ENCODE measurements around the gene WNK2.

WNK2 gene

DNA sequence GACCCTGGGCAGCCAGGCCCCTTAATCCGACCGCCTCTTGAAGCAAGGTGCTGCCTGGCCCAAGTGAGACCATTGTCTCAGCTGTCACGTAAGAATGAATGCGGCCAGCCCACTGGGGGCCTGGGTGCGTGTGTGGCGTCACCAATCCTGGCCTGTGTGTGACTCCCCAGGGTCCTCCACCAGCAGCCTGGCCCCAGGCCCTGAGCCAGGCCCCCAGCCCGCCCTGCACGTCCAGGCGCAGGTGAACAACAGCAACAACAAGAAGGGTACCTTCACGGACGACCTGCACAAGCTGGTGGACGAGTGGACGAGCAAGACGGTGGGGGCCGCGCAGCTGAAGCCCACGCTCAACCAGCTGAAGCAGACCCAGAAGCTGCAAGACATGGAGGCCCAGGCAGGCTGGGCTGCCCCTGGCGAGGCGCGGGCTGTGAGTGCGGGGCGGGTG is 124.2 kb downstream of the WNK2 start (continued):
- no peak for TF ChIP-seq AEBP2 (tag by site-specific recombination; IDR thresholded peaks at IDR 0.05; ENCODE audit: borderline replicate concordance)
- TF ChIP-seq, protein P1, sequence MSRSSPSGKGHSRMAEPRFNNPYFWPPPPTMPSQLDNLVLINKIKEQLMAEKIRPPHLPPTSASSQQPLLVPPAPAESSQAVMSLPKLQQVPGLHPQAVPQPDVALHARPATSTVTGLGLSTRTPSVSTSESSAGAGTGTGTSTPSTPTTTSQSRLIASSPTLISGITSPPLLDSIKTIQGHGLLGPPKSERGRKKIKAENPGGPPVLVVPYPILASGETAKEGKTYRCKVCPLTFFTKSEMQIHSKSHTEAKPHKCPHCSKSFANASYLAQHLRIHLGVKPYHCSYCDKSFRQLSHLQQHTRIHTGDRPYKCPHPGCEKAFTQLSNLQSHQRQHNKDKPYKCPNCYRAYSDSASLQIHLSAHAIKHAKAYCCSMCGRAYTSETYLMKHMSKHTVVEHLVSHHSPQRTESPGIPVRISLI (tag by site-specific recombination; IDR thresholded peaks at IDR 0.05), result no peak
- TF ChIP-seq ZNF514 (tag by site-specific recombination; IDR thresholded peaks at IDR 0.05), result no peak
- TF ChIP-seq ZNF621 (tag by site-specific recombination; IDR thresholded peaks at IDR 0.05), result no peak
- no peak for TF ChIP-seq ZNF473 (tag by site-specific recombination; IDR thresholded peaks at IDR 0.05)
- TF ChIP-seq ZNF629 (tag by site-specific recombination; IDR thresholded peaks at IDR 0.05), result no peak

DNA sequence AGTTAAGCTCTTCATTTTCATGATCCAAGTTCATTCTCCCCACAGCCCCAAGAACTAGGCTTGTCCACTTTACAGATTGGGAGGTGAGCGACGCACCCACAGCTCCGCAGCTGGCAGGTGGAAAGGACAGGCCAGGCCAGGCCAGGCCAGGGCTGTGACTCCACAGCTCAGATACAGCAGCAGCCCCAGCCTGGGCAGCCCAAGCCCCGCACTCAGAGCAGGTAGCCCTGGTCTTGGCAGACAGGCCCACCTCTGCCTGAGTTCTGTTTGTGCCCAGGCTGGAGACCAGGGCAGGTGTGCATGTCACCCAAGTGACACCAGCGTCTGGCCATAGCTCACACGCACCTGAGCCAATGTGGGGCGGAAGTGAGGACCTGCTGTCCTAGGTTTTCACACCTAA is 124.7 kb downstream of the WNK2 start:
- ChIA-PET CTCF (interaction anchor here (2.5 kb wide), 1 partner anchor 154 kb away, joined by 6 read pairs; no protein-coding TSS in a partner anchor), POLR2A (no interaction called here)
- H3K9me3 ChIP-seq (ENCODE audit: control insufficient read depth, insufficient read depth, low read depth, low read length), result no peaks in the 10 kb centered on the region
- H3K27ac ChIP-seq (ENCODE audit: extremely low read depth, low read depth, low read length), result no peak overlapping the region
- no peak overlapping the region for H3K4me3 ChIP-seq (ENCODE audit: low read depth, low read length)
- no peaks in the 10 kb centered on the region for H3K36me3 ChIP-seq (ENCODE audit: control insufficient read depth in 2 of 2, insufficient read depth in 1 of 2, low read length in 2 of 2)
- peaks cover 4% of the 10 kb centered on the region; the same call in 1 of the 2 replicates for H3K4me1 ChIP-seq (ENCODE audit: control insufficient read depth, insufficient read depth, low read length)
- TF ChIP-seq IKZF3 (tag by site-specific recombination; IDR thresholded peaks at IDR 0.05), result no peak
- TF ChIP-seq KLF1 (tag by site-specific recombination; IDR thresholded peaks at IDR 0.05), result no peak
- TF ChIP-seq ZNF585B (tag by site-specific recombination; IDR thresholded peaks at IDR 0.05), result no peak
- TF ChIP-seq ZNF146 (tag by site-specific recombination; IDR thresholded peaks at IDR 0.05), result no peak
- no peak for TF ChIP-seq KLF10 (tag by site-specific recombination; IDR thresholded peaks at IDR 0.05)
- TF ChIP-seq REPIN1 (tag by site-specific recombination; IDR thresholded peaks at IDR 0.05; ENCODE audit: low read depth), result no peak
- no peak for TF ChIP-seq MEIS1 (CRISPR knock-in tag; IDR thresholded peaks at IDR 0.05; ENCODE audit: borderline replicate concordance)
- no peak for TF ChIP-seq ZNF211 (tag by site-specific recombination; IDR thresholded peaks at IDR 0.05; ENCODE audit: low read depth)
- no peak for TF ChIP-seq GLI2 (tag by site-specific recombination; IDR thresholded peaks at IDR 0.05; ENCODE audit: borderline replicate concordance, low read depth)
- no peak for TF ChIP-seq ZNF114 (tag by site-specific recombination; IDR thresholded peaks at IDR 0.05)
- no peak for TF ChIP-seq FEZF1 (tag by site-specific recombination; IDR thresholded peaks at IDR 0.05)
- no peak for TF ChIP-seq EGR2 (tag by site-specific recombination; IDR thresholded peaks at IDR 0.05; ENCODE audit: low read depth)
- no peak for TF ChIP-seq ZNF560 (tag by site-specific recombination; IDR thresholded peaks at IDR 0.05; ENCODE audit: borderline replicate concordance)
- TF ChIP-seq, protein P2, sequence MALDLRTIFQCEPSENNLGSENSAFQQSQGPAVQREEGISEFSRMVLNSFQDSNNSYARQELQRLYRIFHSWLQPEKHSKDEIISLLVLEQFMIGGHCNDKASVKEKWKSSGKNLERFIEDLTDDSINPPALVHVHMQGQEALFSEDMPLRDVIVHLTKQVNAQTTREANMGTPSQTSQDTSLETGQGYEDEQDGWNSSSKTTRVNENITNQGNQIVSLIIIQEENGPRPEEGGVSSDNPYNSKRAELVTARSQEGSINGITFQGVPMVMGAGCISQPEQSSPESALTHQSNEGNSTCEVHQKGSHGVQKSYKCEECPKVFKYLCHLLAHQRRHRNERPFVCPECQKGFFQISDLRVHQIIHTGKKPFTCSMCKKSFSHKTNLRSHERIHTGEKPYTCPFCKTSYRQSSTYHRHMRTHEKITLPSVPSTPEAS (tag by site-specific recombination; IDR thresholded peaks at IDR 0.05), result no peak
- no peak for TF ChIP-seq ZNF157 (tag by site-specific recombination; IDR thresholded peaks at IDR 0.05)
- no peak for TF ChIP-seq ZNF324 (tag by site-specific recombination; IDR thresholded peaks at IDR 0.05)
- TF ChIP-seq ZNF777 (tag by site-specific recombination; IDR thresholded peaks at IDR 0.05; ENCODE audit: borderline replicate concordance), result no peak

Measured in HEK293 (cell line).